Testis (tissue), 3 donors: ENCODE data around the gene RPRML. TPM values are rescaled to one million over a fixed set of nuclear protein-coding genes. Genes with fewer than 3 reads are reported as not detected.
A peak's percentile ranks its signal among the peaks of the same experiment; 100 is the strongest.

Source experiments
- DNase-seq: peaks from one replicate; pipeline ENCODE4 v3.0.0-alpha.2; 2019
- H3K27ac ChIP-seq, 2 donors: fragments of 200-600 bp; sonication (generic); one replicate each; pipeline ENCODE4 v1.5.1; 2019
- H3K27me3 ChIP-seq: fragments of 200-600 bp; sonication (generic); one replicate; pipeline ENCODE4 v1.5.1; 2019
- H3K36me3 ChIP-seq: fragments of 200-600 bp; sonication (generic); one replicate; pipeline ENCODE4 v1.5.1; 2017; ENCODE audit warnings: low read depth; ENCODE audit errors: missing control alignments
- H3K4me1 ChIP-seq: fragments of 200-600 bp; sonication (generic); one replicate; pipeline ENCODE4 v1.5.1; 2019
- H3K4me3 ChIP-seq, 2 donors: fragments of 200-600 bp; sonication (generic); one replicate each; pipeline ENCODE4 v1.5.1; 2017 to 2019
- H3K9me3 ChIP-seq: fragments of 200-600 bp; sonication (generic); one replicate; pipeline ENCODE4 v1.5.1; 2017
- CTCF ChIP-seq, 3 experiments: fragments of 450-650 bp in 2 of 3; fragments of 200-600 bp in 1 of 3; sonication (generic) in 1 of 3; IDR thresholded peaks; one replicate each; pipeline ENCODE4 v1.5.1; 2016 to 2019; ENCODE audit warnings: antibody characterized with exemption in 3 of 3, mild to moderate bottlenecking in 2 of 3, moderate library complexity in 1 of 3
- POLR2A ChIP-seq: fragments of 450-650 bp; IDR thresholded peaks from one replicate; pipeline ENCODE4 v1.6.1; 2017; ENCODE audit warnings: antibody characterized with exemption, mild to moderate bottlenecking, moderate library complexity
- WGBS, 2 donors: methylation state at CpG; one replicate each; pipeline ENCODE4 v1.1.5; 2018; 5-methylcytosine and 5-hydroxymethylcytosine counted together
- intact Hi-C: fragments of 100-400 bp; cut with DNase I; formaldehyde crosslinking; loops from one replicate; pipeline ENCODE4 v1.15.1; 2023; ENCODE audit warnings: low total_unique reads
- polyA plus RNA-seq: library from polyadenylated mRNA; stranded (reverse); fragments of 350-450 nt; fragmentation: Illumina TruSeq; extraction: RNeasy Lipid Tissue Mini Kit (QIAGEN cat#74804); gene quantifications from one replicate; pipeline ENCODE4 v1.2.3, GENCODE V29; 2014; ENCODE audit warnings: low read depth, low replicate concordance; ENCODE audit not compliant: insufficient read depth
- total RNA-seq, 2 donors: library from RNA; depleted of rRNA; stranded (reverse); fragments of >200 nt; gene quantifications; one replicate each; pipeline ENCODE4 v1.2.3, GENCODE V29; 2016

Gene RPRML
- total and polyA plus RNA-seq, 3 donors from 2014 or later: not detected

GRCh38 chr17:46977348-46977747 is 1.7 kb downstream of the RPRML start:
- TF ChIP-seq CTCF (IDR thresholded peaks at IDR 0.05) (no peak), POLR2A (no peak)
- Histone ChIP-seq H3K4me3 (no peak overlapping the region), H3K4me1 (no peaks in the 10 kb centered on the region), H3K9me3 (no peaks in the 10 kb centered on the region), H3K27me3 (no peaks in the 10 kb centered on the region), H3K36me3 (no peaks in the 10 kb centered on the region), H3K27ac (no peak overlapping the region)
- 44 to 48% methylated on average over 7 of the region's 7 CpGs for WGBS, 2 donors
- DNase-seq: peak; percentile 48
- intact Hi-C loops: no loop called here

- Histone ChIP-seq H3K9me3 (no peaks in the 10 kb centered on the region), H3K27ac (no peak overlapping the region), H3K36me3 (no peaks in the 10 kb centered on the region), H3K4me3 (no peak overlapping the region), H3K27me3 (no peaks in the 10 kb centered on the region), H3K4me1 (no peaks in the 10 kb centered on the region)
- 61 to 69% methylated on average over 14 of the region's 14 CpGs for WGBS, 2 donors
- DNase-seq: no peak
- TF ChIP-seq CTCF (IDR thresholded peaks at IDR 0.05) (no peak), POLR2A (no peak)
- intact Hi-C loops: no loop called here
Measured at GRCh38 chr17:46976626-46977270, 2.3 kb downstream of the RPRML start.

GRCh38 chr17:46975287-46975686 is 3.8 kb downstream of the RPRML start:
- DNase-seq: no peak
- H3K9me3 ChIP-seq: no peaks in the 10 kb centered on the region
- intact Hi-C loops: no loop called here
- 78 to 82% methylated on average over 4 of the region's 4 CpGs for WGBS, 2 donors
- no peak for TF ChIP-seq CTCF (IDR thresholded peaks at IDR 0.05)
- TF ChIP-seq POLR2A: no peak
- H3K27me3 ChIP-seq: no peaks in the 10 kb centered on the region
- H3K36me3 ChIP-seq: no peaks in the 10 kb centered on the region
- no peak overlapping the region for H3K4me3 ChIP-seq
- H3K4me1 ChIP-seq: no peaks in the 10 kb centered on the region
- H3K27ac ChIP-seq: no peak overlapping the region

- no peaks in the 10 kb centered on the region for H3K27me3 ChIP-seq
- H3K27ac ChIP-seq: no peak overlapping the region
- no peak overlapping the region for H3K4me3 ChIP-seq
- intact Hi-C loops: no loop called here
- TF ChIP-seq CTCF (IDR thresholded peaks at IDR 0.05) (no peak), POLR2A (no peak)
- 86 to 87% methylated on average over 11 of the region's 11 CpGs for whole genome bisulfite sequencing, 2 donors
- no peak for DNase-seq
- H3K4me1 ChIP-seq: no peaks in the 10 kb centered on the region
- no peaks in the 10 kb centered on the region for H3K36me3 ChIP-seq
- no peaks in the 10 kb centered on the region for H3K9me3 ChIP-seq
Measured at GRCh38 chr17:46974086-46974485, 5.0 kb downstream of the RPRML start.

- Histone ChIP-seq H3K4me3 (no peak overlapping the region), H3K36me3 (no peaks in the 10 kb centered on the region), H3K27ac (no peak overlapping the region), H3K9me3 (no peaks in the 10 kb centered on the region), H3K4me1 (no peaks in the 10 kb centered on the region), H3K27me3 (no peaks in the 10 kb centered on the region)
- no peak for DNase-seq
- intact Hi-C loops: no loop called here
- no peak for TF ChIP-seq POLR2A
- TF ChIP-seq CTCF (IDR thresholded peaks at IDR 0.05): no peak
- WGBS, 2 donors: 82 to 91% methylated on average over 4 to 6 of the region's 6 CpGs
Measured at GRCh38 chr17:46972346-46972745, 6.7 kb downstream of the RPRML start.
